Mucosa of gallbladder (tissue), 1 donor: ENCODE results near the gene JARID2. TPM values are rescaled to one million over a fixed set of nuclear protein-coding genes. Genes with fewer than 3 reads are reported as not detected.
A peak's percentile ranks its signal among the peaks of the same experiment; 100 is the strongest.

Experiments used
- DNase-seq: peaks from one replicate; pipeline ENCODE4 v3.0.0-alpha.2; 2020; ENCODE audit warnings: low spot score
- total RNA-seq: library from RNA; stranded (reverse); gene quantifications from one replicate; pipeline ENCODE4 v1.2.1, GENCODE V29; 2021
- donor health status: DM: no; HTN: no; CAD: no.

The JARID2 gene
- total RNA-seq, 1 donor from 2014 or later: 10.7 TPM

DNA sequence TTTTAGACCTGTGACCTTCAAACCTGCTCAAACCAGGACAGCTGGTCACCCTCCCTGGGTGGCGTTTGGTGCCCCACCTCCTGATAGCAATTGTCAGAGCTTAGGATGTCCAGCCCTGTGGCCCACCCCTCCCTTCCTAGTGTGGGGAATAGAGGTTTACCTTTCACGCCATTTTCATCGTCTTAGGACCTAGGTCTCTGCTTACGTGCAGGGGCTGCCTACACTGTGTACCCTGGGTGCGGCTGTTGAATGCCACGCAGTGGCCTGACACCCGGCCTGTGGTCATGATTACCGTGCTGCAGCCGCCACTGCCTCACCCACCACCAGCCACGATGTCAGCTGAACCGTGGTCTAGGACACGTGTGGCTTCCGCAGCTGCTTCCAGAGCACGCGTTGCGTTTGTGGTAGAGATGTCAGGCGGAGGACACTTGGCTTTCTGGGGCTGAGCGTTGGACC lies 259.6 kb downstream of the JARID2 start:
- peak; percentile 28 for DNase-seq

GRCh38 chr6:15506066-15506465 lies 260.2 kb downstream of the JARID2 start:
- DNase-seq: no peak

GRCh38 chr6:15507221-15507620 lies 261.4 kb downstream of the JARID2 start:
- no peak for DNase-seq

DNA sequence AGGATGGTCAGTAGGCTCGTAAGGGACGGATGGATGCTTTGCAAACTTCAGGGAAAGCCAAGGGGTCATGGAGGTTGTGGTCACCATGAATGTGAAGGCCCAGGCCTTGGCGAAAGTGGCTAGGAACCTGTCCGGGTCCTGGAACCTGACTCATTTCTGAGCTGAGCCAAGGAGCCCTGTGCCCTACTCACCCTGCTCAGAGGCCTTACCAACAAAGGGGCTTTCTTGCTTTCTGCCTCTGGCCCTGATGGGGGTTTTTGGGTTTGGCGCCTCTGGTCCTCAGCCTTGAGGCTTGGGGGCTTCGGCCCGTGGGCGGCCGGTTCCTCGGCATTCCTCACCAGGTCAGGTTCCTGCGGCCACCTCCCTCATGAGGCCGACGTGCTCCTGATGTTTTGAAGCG lies 261.9 kb downstream of the JARID2 start:
- DNase-seq: no peak

DNA sequence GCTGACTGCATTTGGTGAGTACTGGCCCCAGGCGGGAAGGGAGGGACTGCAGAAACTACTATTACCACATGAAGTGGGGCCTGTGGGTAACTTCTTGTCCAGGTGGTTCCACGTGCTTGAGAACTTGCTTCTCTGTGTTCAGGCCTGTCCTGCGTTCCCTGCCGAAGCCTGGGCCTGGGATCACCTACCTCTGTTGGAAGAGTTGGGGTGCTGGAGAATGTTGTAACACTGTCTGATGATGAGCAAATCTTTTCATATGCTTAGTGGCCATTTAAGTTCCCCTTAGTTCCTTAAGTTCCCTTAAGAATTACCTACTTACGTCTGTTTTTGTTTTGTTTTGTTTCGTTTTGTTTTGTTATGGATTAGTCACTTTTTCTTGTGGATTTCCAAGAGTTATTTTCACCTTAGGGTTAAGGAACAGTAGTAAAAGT lies 262.6 kb downstream of the JARID2 start:
- no peak for DNase-seq

- no peak for DNase-seq
Observed at GRCh38 chr6:15508931-15509330, 263.1 kb downstream of the JARID2 start.

DNA sequence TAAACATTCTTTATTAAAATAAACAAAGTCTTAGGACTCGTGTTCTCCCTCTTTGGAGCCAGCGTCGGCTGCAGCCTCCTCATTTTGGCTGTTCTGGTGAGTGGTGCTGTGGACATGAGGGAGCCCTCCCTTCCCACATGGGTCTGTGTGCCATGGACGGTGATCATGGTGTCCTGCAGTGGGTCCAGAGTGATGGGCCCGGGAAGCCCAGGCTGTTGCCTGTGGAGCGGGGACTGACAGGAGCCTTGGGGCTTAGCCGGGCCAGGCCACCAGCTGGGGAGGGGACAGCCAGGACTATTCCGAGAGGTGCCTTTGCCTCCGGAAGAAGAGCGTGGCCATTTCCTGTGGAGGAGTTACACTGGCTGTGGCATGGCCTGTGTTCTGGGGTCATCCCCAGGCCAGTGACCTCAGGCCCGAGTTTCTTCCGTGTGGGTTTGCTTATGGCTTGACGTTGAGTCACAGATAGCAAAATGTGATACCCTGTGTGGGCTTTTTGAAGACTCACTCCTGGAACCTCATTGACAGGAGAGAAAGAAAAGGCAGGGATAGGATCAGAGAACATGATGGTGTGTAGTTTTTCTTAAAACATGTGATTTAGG lies 263.6 kb downstream of the JARID2 start:
- no peak for DNase-seq

DNA sequence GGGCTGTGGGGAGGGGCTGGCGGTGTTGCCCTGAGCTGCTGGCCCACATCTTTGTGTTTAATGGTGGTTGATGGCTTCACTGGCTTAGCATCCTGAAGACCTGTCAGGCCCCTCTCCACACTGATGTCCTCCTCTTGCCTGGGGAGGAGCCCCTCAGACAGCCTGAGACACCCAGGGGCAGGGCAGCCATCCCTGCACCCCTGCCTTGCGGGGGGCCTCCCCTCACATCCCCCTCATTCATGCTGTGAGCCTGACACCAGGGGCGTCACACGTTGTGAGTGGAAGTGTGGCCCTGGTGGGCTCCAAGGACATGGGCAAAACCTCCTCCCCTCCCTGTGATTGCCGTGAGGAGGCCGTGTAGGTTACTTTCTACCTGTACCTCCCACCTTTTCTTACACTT lies 264.3 kb downstream of the JARID2 start:
- DNase-seq: no peak

DNA sequence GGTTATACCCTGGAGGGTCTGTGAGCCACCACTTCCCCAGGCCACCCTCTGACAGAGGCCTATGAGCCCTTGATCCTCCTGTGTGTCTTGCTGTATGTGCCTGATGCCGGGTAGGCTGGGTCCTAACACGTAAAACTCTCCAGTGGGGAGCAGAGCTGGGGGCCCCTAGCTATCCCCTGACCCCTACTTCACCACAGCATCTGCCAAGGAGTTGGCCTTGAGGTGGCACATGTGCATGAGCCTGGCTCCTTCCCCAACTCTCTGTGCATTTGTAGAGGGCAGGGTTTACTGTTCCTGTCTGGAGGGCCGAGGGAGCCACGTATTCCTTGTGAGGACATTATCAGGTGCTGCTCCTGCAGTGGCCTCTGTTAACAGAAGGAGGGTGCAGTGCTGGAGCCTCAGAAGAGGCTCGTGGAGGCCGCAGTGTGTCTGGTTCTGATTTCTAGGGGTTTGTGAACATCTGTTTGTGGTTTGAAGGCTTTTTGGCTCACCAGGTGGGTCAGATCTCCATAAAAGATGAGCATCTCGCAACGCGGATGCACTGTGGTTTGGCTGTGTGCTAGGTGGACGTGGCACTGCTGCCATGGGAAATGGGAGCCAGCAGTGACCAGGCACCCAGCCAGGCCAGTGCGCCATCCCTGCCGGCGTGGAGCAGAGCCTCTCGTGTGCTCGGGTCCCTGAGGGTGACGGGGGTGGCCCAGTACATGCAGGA lies 264.8 kb downstream of the JARID2 start:
- no peak for DNase-seq

- no peak for DNase-seq
Observed at GRCh38 chr6:15511248-15512125, 265.6 kb downstream of the JARID2 start.

DNA sequence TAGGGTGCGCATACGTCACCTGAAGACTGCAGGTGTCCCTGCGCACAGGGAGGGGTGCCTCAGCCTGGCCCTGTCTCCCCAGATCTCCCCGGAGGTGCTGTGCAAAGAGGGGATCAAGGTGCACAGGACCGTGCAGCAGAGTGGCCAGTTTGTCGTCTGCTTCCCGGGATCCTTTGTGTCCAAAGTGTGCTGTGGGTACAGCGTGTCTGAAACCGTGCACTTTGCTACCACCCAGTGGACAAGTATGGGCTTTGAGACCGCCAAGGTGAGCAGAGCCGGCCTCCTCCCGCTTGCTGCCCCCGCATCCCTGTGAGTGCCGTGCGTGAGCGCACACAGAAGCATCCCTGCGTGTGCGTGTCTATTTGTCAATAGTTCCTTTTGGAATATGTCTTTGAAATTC lies 266.3 kb downstream of the JARID2 start:
- no peak for DNase-seq

- no peak for DNase-seq
Observed at GRCh38 chr6:15512721-15513120, 266.9 kb downstream of the JARID2 start.

DNA sequence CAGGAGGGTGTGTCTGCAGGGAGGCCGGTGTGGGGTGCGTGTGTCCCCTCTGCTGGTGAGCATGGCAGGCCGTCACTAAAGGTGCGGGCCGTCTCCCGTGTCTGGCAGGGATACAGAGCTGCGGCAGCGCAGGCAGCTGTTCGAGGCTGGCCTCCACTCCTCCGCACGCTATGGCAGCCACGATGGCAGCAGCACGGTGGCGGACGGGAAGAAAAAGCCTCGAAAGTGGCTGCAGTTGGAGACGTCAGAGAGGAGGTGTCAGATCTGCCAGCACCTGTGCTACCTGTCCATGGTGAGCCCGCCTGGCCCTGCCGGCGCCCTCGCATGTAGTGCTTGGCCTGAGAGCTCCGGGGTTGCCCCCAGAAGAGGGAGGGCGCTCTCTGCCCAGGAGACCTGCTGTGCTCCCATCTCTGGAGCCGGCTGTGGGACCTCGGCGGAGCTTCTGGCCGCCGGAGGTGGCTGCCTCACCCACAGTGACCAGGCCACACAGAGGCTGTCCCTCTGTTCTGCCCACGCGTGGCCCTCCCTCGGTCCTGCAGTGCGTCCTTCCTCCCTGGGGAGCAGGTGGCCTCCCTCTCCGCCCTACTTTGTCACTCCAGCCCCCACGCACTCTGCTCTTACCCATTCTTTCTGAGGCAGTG lies 267.4 kb downstream of the JARID2 start:
- DNase-seq: no peak

GRCh38 chr6:15513801-15514711 lies 268.2 kb downstream of the JARID2 start:
- no peak for DNase-seq

DNA sequence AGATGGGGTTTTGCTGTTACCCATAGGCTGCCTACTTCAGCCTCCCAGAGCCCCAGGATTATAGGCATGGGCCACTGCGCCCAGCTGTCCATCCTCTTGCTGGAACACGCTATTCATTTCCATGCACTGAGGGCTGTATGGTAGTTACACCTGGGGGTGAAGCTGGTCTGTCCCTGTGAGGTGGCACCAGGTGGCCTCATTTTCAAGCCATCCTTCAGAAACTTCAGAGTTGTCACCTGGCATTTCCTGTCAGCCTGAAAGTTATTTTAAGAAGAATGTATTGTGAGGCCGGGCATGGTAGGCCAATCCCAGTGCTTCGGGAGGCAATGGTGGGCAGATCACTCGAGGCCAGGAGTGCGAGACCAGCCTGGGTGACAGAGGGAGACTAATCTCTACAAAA lies 269.4 kb downstream of the JARID2 start:
- no peak for DNase-seq

- no peak for DNase-seq
Observed at GRCh38 chr6:15515660-15516375, 269.9 kb downstream of the JARID2 start.

- no peak for DNase-seq
Observed at GRCh38 chr6:15516378-15516777, 270.5 kb downstream of the JARID2 start.

GRCh38 chr6:15516923-15517560 lies 271.2 kb downstream of the JARID2 start:
- DNase-seq: no peak

- DNase-seq: no peak
Observed at GRCh38 chr6:15517600-15517999, 271.7 kb downstream of the JARID2 start.

DNA sequence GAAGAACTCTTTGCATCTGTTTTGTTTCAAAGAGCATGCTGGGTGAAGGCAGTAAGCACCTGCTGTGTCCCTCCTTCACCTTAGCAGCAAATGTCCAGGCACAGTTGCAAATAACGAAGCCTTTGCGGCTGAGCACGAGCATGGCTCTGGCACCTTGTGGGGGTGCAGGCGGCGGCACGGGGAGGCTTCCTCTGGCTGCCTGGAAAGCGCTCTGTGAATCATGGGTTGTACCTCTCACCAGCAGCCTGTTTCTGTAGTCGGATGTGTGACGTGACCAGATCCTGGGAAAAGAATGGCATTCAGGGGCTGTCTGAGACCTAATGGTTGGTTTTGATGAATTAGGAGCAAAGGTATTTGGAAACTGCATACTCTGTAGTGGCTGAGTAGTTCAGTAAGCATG lies 272.2 kb downstream of the JARID2 start:
- no peak for DNase-seq
